Astrocyte (in vitro differentiated cells and primary cell): ENCODE measurements around the gene TIMM10. TPM values are rescaled to one million over a fixed set of nuclear protein-coding genes. Genes with fewer than 3 reads are reported as not detected.

Source experiments
- DNase-seq: peaks from one replicate; pipeline ENCODE4 v3.0.0-alpha.2; 2010; ENCODE audit warnings: low read depth
- FAIRE-seq: peaks from 2 replicates; lab custom pipeline; 2011; peaks lifted over from hg19 to GRCh38; lab: Jason Lieb, UNC
- H2AFZ ChIP-seq: 2 replicates; pipeline ENCODE4 v1.6.0; 2012; ENCODE audit warnings: low read depth, low read length, inconsistent platforms
- H3K27ac ChIP-seq: 2 replicates; pipeline ENCODE4 v1.5.1; 2011; ENCODE audit warnings: low read depth, low read length, inconsistent platforms
- H3K27me3 ChIP-seq: 2 replicates; pipeline ENCODE4 v1.6.0; 2011; ENCODE audit warnings: low read length, inconsistent platforms; ENCODE audit not compliant: insufficient read depth
- H3K36me3 ChIP-seq: 2 replicates; pipeline ENCODE4 v1.5.1; 2011; ENCODE audit warnings: low read length, inconsistent platforms; ENCODE audit not compliant: insufficient read depth
- H3K4me1 ChIP-seq: 2 replicates; pipeline ENCODE4 v1.5.1; 2011; ENCODE audit warnings: low read length, inconsistent platforms; ENCODE audit not compliant: insufficient read depth
- H3K4me2 ChIP-seq: 2 replicates; pipeline ENCODE4 v1.6.0; 2012; ENCODE audit warnings: low read length, inconsistent platforms
- H3K4me3 ChIP-seq: 2 replicates; pipeline ENCODE4 v1.5.1; 2011; ENCODE audit warnings: low read depth, mild to moderate bottlenecking, low read length, inconsistent platforms; ENCODE audit not compliant: insufficient read depth
- H3K79me2 ChIP-seq: 2 replicates; pipeline ENCODE4 v1.6.0; 2012; ENCODE audit warnings: mild to moderate bottlenecking, low read length, inconsistent platforms; ENCODE audit not compliant: insufficient read depth
- H3K9ac ChIP-seq: 2 replicates; pipeline ENCODE4 v1.6.0; 2012; ENCODE audit warnings: mild to moderate bottlenecking, low read length, inconsistent platforms
- H3K9me3 ChIP-seq: 2 replicates; pipeline ENCODE4 v1.5.1; 2012; ENCODE audit warnings: low read depth, mild to moderate bottlenecking, low read length, inconsistent platforms; ENCODE audit not compliant: insufficient read depth
- H4K20me1 ChIP-seq: 2 replicates; pipeline ENCODE4 v1.6.0; 2012; ENCODE audit warnings: low read length, inconsistent platforms; ENCODE audit not compliant: insufficient read depth
- H3K27ac Mint-ChIP-seq: one replicate; pipeline ENCODE4 v1.8.0; 2021; ENCODE audit warnings: mild to moderate bottlenecking, mixed read lengths; ENCODE audit not compliant: unreplicated experiment
- H3K27me3 Mint-ChIP-seq: one replicate; pipeline ENCODE4 v1.8.0; 2021; ENCODE audit warnings: low read depth, mixed read lengths; ENCODE audit not compliant: unreplicated experiment
- H3K36me3 Mint-ChIP-seq: one replicate; pipeline ENCODE4 v1.8.0; 2021; ENCODE audit warnings: low read depth, mixed read lengths; ENCODE audit not compliant: unreplicated experiment
- H3K4me1 Mint-ChIP-seq: one replicate; pipeline ENCODE4 v1.8.0; 2021; ENCODE audit warnings: low read depth, mixed read lengths; ENCODE audit not compliant: unreplicated experiment
- H3K4me3 Mint-ChIP-seq: one replicate; pipeline ENCODE4 v1.8.0; 2021; ENCODE audit warnings: mild to moderate bottlenecking, moderate library complexity, mixed read lengths; ENCODE audit not compliant: unreplicated experiment
- H3K9me3 Mint-ChIP-seq: one replicate; pipeline ENCODE4 v1.8.0; 2021; ENCODE audit warnings: mild to moderate bottlenecking, mixed read lengths; ENCODE audit not compliant: unreplicated experiment
- CTCF ChIP-seq: IDR thresholded peaks from 2 replicates; pipeline ENCODE4 v1.5.1; 2011; ENCODE audit warnings: low read depth, mild to moderate bottlenecking, inconsistent platforms, low read length, moderate library complexity; ENCODE audit not compliant: insufficient read depth
- EZH2 ChIP-seq: IDR thresholded peaks from 2 replicates; pipeline ENCODE4 v1.6.1; 2012; ENCODE audit warnings: mild to moderate bottlenecking, low read length, inconsistent platforms; ENCODE audit not compliant: insufficient read depth
- total RNA-seq: library from RNA; stranded (reverse); gene quantifications from 2 replicates; pipeline ENCODE4 v1.2.1, GENCODE V29; 2021

TIMM10 gene
- total RNA-seq, 1 donor from 2014 or later = 56.1 TPM

GRCh38 chr11:57484141-57484710, 46.3 kb downstream of the TIMM10 start:
- Histone ChIP-seq H3K9ac (no peak overlapping the region), H3K4me1 (peaks cover 7% of the 10 kb centered on the region), H2AFZ (no peak overlapping the region), H3K4me3 (no peak overlapping the region), H3K36me3 (no peaks in the 10 kb centered on the region), H3K79me2 (no peaks in the 10 kb centered on the region), H3K27ac (no peak overlapping the region), H3K9me3 (no peaks in the 10 kb centered on the region), H3K4me2 (no peak overlapping the region), H4K20me1 (no peaks in the 10 kb centered on the region), H3K27me3 (peaks cover 38% of the 10 kb centered on the region)
- no peak for TF ChIP-seq CTCF
- TF ChIP-seq EZH2 = no peak
- no peak for FAIRE-seq
- DNase-seq = no peak
- peaks cover 8% of the 10 kb centered on the region for H3K36me3 Mint-ChIP-seq
- H3K27ac Mint-ChIP-seq = no peak overlapping the region
- peaks cover 4% of the 10 kb centered on the region for H3K9me3 Mint-ChIP-seq
- H3K27me3 Mint-ChIP-seq = peaks cover 64% of the 10 kb centered on the region
- H3K4me1 Mint-ChIP-seq = peaks cover 2% of the 10 kb centered on the region
- no peak overlapping the region for H3K4me3 Mint-ChIP-seq

GRCh38 chr11:57483562-57483918, 47.0 kb downstream of the TIMM10 start:
- FAIRE-seq = no peak
- H3K9ac ChIP-seq = no peak overlapping the region

More at GRCh38 chr11:57483562-57483918, 47.0 kb downstream of the TIMM10 start:
- no peaks in the 10 kb centered on the region for H3K36me3 ChIP-seq
- Mint-ChIP-seq H3K4me1 (peaks cover 2% of the 10 kb centered on the region), H3K27ac (no peak overlapping the region), H3K9me3 (peaks cover 4% of the 10 kb centered on the region), H3K36me3 (peaks cover 5% of the 10 kb centered on the region), H3K27me3 (peaks cover 65% of the 10 kb centered on the region), H3K4me3 (peak overlapping the region; percentile 67)
- peak overlapping the region; percentile 69 for H2AFZ ChIP-seq
- H4K20me1 ChIP-seq = no peaks in the 10 kb centered on the region
- H3K4me2 ChIP-seq = peak overlapping the region; percentile 84
- DNase-seq = no peak
- H3K4me3 ChIP-seq = no peak overlapping the region
- H3K27me3 ChIP-seq = peaks cover 39% of the 10 kb centered on the region
- H3K79me2 ChIP-seq = no peaks in the 10 kb centered on the region
- H3K9me3 ChIP-seq = no peaks in the 10 kb centered on the region
- TF ChIP-seq CTCF (no peak), EZH2 (no peak)
- H3K27ac ChIP-seq = no peak overlapping the region
- H3K4me1 ChIP-seq = peaks cover 7% of the 10 kb centered on the region
